Left ventricle myocardium inferior (tissue), 1 donor: ENCODE results near the gene PIK3R2. TPM values are rescaled to one million over a fixed set of nuclear protein-coding genes. Genes with fewer than 3 reads are reported as not detected.

ENCODE experiments used
- DNase-seq: peaks from one replicate; pipeline ENCODE4 v3.0.0-alpha.2; 2020
- H3K27ac ChIP-seq: fragments of 200-600 bp; replicated peaks from 2 replicates; pipeline ENCODE4 v1.8.0; 2021
- H3K27me3 ChIP-seq: fragments of 200-600 bp; 2 replicates; pipeline ENCODE4 v1.8.0; 2021; ENCODE audit warnings: low read depth
- H3K36me3 ChIP-seq: fragments of 200-600 bp; 2 replicates; pipeline ENCODE4 v1.8.0; 2021
- H3K4me1 ChIP-seq: fragments of 200-600 bp; 2 replicates; pipeline ENCODE4 v1.8.0; 2021
- H3K4me3 ChIP-seq: fragments of 200-600 bp; 2 replicates; pipeline ENCODE4 v1.8.0; 2021; ENCODE audit warnings: mild to moderate bottlenecking, moderate library complexity
- H3K9me3 ChIP-seq: fragments of 200-600 bp; replicated peaks from 2 replicates; pipeline ENCODE4 v1.8.0; 2021
- intact Hi-C: fragments of 100-400 bp; cut with micrococcal nuclease; formaldehyde crosslinking; loops from one replicate; pipeline ENCODE4 v1.11.0; 2022
- total RNA-seq: library from RNA; stranded (reverse); fragmentation: NEBNext Ultra II Directional; extraction: Animal tissue kit (Norgen Biotek cat#: 25700); gene quantifications from one replicate; pipeline ENCODE4 v1.2.1, GENCODE V29; 2021
- TF ChIP-seq, protein P1 (sequence below): fragments of 200-600 bp; IDR thresholded peaks from 2 replicates; pipeline ENCODE4 v1.8.0; 2021; ENCODE audit warnings: antibody characterized with exemption, mild to moderate bottlenecking, borderline replicate concordance
- donor health status: DM: no; HTN: yes; CAD: no; lungs with severe emphysema.

The PIK3R2 gene
- total RNA-seq, 1 donor from 2014 or later: 28.0 TPM

DNA sequence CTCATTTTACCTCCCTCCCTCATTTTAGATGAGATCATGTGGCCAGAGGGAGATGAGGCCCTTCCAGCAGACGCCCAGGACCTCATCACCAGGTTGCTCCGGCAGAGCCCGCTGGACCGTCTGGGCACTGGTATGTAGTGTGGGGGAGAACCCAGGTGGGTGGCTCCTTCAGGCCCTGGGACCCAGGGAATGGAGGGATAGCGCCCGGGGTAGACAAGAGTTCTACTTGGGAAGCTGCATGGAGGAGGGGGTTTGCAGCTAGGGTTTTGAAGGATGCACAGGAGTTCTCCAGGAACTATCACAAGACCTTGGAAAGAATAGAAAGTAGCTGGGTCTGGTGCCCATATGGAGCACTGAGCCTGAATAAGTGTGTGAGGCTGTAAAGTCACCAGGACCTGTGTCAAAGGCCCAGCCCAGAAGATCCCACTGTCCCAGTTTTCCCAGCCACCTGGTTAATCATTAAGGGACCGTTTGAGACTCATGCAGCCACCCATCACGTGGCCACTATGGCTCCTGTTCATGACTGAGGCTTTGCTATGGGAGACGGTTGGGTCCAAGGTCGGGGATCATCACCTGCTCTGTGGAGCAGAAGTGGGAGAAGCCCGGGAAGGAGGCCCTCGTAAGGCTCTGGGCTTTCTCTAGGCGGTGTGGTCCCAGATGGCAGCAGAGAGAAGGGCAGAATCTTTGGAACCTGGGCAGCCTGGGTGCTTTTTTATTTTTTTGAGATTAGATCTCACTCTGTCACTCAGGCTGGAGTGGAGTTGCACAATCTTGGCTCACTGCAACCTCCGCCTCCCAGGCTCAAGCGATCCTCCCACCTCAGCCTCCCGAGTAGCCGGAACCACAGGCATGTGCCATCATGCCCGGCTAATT, 17.0 kb upstream of the PIK3R2 start:
- H3K4me1 ChIP-seq: no peaks in the 10 kb centered on the region
- no peaks in the 10 kb centered on the region for H3K9me3 ChIP-seq
- H3K4me3 ChIP-seq: no peak overlapping the region
- H3K36me3 ChIP-seq: peaks cover 74% of the 10 kb centered on the region
- no peak for DNase-seq
- intact Hi-C loops: no loop called here
- TF ChIP-seq, protein P1, sequence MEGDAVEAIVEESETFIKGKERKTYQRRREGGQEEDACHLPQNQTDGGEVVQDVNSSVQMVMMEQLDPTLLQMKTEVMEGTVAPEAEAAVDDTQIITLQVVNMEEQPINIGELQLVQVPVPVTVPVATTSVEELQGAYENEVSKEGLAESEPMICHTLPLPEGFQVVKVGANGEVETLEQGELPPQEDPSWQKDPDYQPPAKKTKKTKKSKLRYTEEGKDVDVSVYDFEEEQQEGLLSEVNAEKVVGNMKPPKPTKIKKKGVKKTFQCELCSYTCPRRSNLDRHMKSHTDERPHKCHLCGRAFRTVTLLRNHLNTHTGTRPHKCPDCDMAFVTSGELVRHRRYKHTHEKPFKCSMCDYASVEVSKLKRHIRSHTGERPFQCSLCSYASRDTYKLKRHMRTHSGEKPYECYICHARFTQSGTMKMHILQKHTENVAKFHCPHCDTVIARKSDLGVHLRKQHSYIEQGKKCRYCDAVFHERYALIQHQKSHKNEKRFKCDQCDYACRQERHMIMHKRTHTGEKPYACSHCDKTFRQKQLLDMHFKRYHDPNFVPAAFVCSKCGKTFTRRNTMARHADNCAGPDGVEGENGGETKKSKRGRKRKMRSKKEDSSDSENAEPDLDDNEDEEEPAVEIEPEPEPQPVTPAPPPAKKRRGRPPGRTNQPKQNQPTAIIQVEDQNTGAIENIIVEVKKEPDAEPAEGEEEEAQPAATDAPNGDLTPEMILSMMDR: no peak
- no peak overlapping the region for H3K27ac ChIP-seq
- H3K27me3 ChIP-seq: no peaks in the 10 kb centered on the region

DNA sequence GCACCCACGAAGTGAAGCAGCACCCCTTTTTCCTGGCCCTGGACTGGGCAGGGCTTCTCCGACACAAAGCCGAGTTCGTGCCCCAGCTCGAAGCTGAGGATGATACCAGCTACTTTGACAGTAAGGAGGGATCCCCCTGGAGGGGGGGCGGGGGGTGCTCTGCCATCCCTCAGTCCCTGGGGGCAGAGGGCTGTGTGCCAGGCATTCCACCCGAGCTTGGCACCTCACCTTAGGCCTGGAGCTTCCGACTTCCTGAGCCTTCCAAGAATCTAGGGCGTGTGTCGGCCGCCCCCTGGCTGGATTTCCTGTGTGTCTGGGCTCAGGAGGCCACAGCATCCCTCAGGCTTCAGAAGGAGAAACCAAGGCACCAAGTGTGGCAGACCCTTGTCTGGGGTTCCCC, 15.7 kb upstream of the PIK3R2 start:
- Histone ChIP-seq H3K9me3 (no peaks in the 10 kb centered on the region), H3K36me3 (peaks cover 69% of the 10 kb centered on the region), H3K4me1 (no peaks in the 10 kb centered on the region), H3K27ac (no peak overlapping the region), H3K4me3 (no peak overlapping the region), H3K27me3 (no peaks in the 10 kb centered on the region)
- intact Hi-C loops: no loop called here
- TF ChIP-seq, protein P1: no peak
- no peak for DNase-seq

DNA sequence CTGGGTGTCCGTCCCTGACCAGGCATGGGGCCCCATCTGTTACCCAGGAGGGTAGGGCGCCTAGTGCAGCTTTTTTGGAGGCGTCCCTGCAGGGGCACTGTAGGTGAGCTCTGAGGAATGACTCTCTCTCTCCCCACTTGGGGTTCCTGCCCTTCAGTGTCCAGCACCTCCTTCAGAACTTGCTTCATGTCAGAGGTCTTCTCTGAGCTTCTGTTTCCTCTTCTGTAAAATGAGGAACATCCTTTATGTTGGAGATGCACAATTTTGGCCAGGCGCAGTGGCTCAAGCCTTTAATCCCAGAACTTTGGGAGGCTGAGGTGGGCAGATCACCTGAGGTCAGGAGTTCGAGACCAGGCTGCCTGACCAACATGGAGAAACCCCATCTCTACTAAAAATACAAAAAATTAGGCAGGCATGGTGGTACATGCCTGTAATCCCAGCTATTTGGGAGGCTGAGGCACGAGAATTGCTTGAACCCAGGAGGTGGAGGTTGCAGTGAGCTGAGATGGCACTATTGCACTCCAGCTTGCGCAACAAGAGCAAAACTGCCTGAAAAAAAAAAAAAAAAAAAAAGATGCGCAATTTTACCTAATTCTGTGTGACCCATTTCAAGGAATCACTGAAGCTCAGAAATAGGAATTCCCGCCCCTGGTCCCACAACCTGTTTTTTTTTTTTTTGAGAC, 15.2 kb upstream of the PIK3R2 start:
- no peak overlapping the region for H3K4me3 ChIP-seq
- H3K27me3 ChIP-seq: no peaks in the 10 kb centered on the region
- TF ChIP-seq, protein P1: no peak
- peaks cover 69% of the 10 kb centered on the region for H3K36me3 ChIP-seq
- no peaks in the 10 kb centered on the region for H3K9me3 ChIP-seq
- DNase-seq: no peak
- H3K4me1 ChIP-seq: no peaks in the 10 kb centered on the region
- intact Hi-C loops: no loop called here
- no peak overlapping the region for H3K27ac ChIP-seq

DNA sequence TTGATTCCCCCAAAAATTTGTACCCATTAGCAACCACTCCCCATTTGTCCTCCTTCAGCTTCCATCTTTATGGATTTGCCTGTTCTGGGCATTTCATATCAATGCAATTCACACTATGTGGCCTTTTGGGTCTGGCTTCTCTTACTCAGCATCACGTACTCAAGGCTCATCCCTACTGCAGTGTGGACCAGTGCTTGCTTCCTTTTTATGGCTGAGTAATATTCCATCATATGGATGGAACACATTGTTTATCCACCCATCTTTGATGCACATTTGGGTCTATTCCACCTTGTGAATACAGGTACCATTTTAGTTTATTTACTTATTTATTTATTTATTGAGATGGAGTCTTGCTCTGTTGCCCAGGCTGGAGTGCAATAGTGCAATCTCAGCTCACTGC, 12.5 kb upstream of the PIK3R2 start:
- Histone ChIP-seq H3K27me3 (no peaks in the 10 kb centered on the region), H3K9me3 (no peaks in the 10 kb centered on the region), H3K27ac (no peak overlapping the region), H3K36me3 (peaks cover 69% of the 10 kb centered on the region), H3K4me3 (no peak overlapping the region), H3K4me1 (no peaks in the 10 kb centered on the region)
- DNase-seq: no peak
- intact Hi-C loops: no loop called here
- TF ChIP-seq, protein P1: no peak

DNA sequence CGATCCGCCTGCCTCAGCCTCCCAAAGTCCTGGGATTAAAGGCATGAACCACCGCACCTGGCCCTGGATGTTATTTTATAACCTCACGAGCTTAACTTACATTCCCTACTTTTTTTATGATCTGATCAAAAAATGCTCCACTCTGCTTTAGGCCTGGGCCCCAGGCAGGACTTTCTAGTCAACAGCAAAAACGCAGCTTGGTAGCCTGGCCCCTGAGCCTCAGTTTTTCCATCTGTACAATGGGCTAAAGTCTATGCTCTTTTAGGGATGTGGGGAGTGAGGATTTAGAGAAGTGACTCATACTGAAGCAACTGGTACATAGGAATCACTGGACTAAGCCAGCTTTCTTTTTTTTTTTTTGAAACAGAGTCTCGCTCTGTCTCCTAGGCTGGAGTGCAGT, 11.9 kb upstream of the PIK3R2 start:
- H3K9me3 ChIP-seq: no peaks in the 10 kb centered on the region
- H3K27ac ChIP-seq: no peak overlapping the region
- peaks cover 71% of the 10 kb centered on the region for H3K36me3 ChIP-seq
- TF ChIP-seq, protein P1: no peak
- no peaks in the 10 kb centered on the region for H3K27me3 ChIP-seq
- H3K4me3 ChIP-seq: no peak overlapping the region
- DNase-seq: no peak
- intact Hi-C loops: no loop called here
- no peaks in the 10 kb centered on the region for H3K4me1 ChIP-seq
